Large intestine (tissue), 3 donors: ENCODE data around the gene ICAM1. TPM values are rescaled to one million over a fixed set of nuclear protein-coding genes. Genes with fewer than 3 reads are reported as not detected.
A peak's percentile ranks its signal among the peaks of the same experiment; 100 is the strongest.

Experiments
- DNase-seq, 2 donors: peaks; one replicate each; pipeline versions ENCODE4 v3.0.0 to v3.0.0-alpha.2; 2013
- H3K27ac ChIP-seq: one replicate; pipeline ENCODE4 v1.5.1; 2013; ENCODE audit warnings: low read length
- H3K27me3 ChIP-seq: 2 replicates; pipeline ENCODE4 v1.6.1; 2013; ENCODE audit warnings: low read length; ENCODE audit not compliant: control insufficient read depth, insufficient read depth
- H3K36me3 ChIP-seq: 2 replicates; pipeline ENCODE4 v1.6.1; 2013; ENCODE audit warnings: low read length; ENCODE audit not compliant: control insufficient read depth, insufficient read depth
- H3K4me1 ChIP-seq: one replicate; pipeline ENCODE4 v1.6.1; 2013; ENCODE audit warnings: low read length; ENCODE audit not compliant: control insufficient read depth, insufficient read depth
- H3K4me3 ChIP-seq: one replicate; pipeline ENCODE4 v1.5.1; 2013; ENCODE audit warnings: low read length
- H3K9me3 ChIP-seq: one replicate; pipeline ENCODE4 v1.6.1; 2013; ENCODE audit warnings: mild to moderate bottlenecking, low read depth, low read length, moderate library complexity; ENCODE audit not compliant: control insufficient read depth
- WGBS: methylation state at CpG from one replicate; pipeline ENCODE4 v1.1.5; 2013; ENCODE audit warnings: low lambda C conversion rate; ENCODE audit not compliant: insufficient coverage; 5-methylcytosine and 5-hydroxymethylcytosine counted together
- polyA plus RNA-seq: library from polyadenylated mRNA; unstranded; fragments of 120-200 nt; gene quantifications from one replicate; pipeline ENCODE4 v1.2.1, GENCODE V29; 2013

Gene ICAM1
- polyA plus RNA-seq, 1 donor, result 14.8 TPM

- WGBS, result no CpG with 5 or more reads among the region's 32 CpGs
These were observed 11.6 kb upstream of the ICAM1 start for GRCh38 chr19:10259162-10259905.

GRCh38 chr19:10260141-10260584 is 10.8 kb upstream of the ICAM1 start:
- H3K4me1 ChIP-seq, result no peaks in the 10 kb centered on the region
- H3K4me3 ChIP-seq, result no peak overlapping the region
- no CpG with 5 or more reads among the region's 8 CpGs for WGBS
- no peak overlapping the region for H3K27ac ChIP-seq
- no peak for DNase-seq
- no peaks in the 10 kb centered on the region for H3K9me3 ChIP-seq
- H3K36me3 ChIP-seq, result peaks cover 25% of the 10 kb centered on the region
- H3K27me3 ChIP-seq, result no peaks in the 10 kb centered on the region

More at GRCh38 chr19:10259162-10259905, 11.6 kb upstream of the ICAM1 start:
- Histone ChIP-seq H3K27ac (no peak overlapping the region), H3K27me3 (no peaks in the 10 kb centered on the region), H3K9me3 (no peaks in the 10 kb centered on the region), H3K4me3 (no peak overlapping the region), H3K4me1 (no peaks in the 10 kb centered on the region), H3K36me3 (peaks cover 32% of the 10 kb centered on the region)
- DNase-seq, result peak; percentile 69 to 81

- Histone ChIP-seq H3K9me3 (no peaks in the 10 kb centered on the region), H3K27me3 (no peaks in the 10 kb centered on the region), H3K27ac (no peak overlapping the region), H3K36me3 (peaks cover 11% of the 10 kb centered on the region), H3K4me1 (no peaks in the 10 kb centered on the region), H3K4me3 (no peak overlapping the region)
- no CpG with 5 or more reads among the region's 7 CpGs for WGBS
- no peak for DNase-seq
These were observed 8.1 kb upstream of the ICAM1 start for GRCh38 chr19:10262771-10263170.

- 0% methylated on average over 1 of the region's 7 CpGs for WGBS
- H3K36me3 ChIP-seq, result no peaks in the 10 kb centered on the region
- H3K27me3 ChIP-seq, result peaks cover 22% of the 10 kb centered on the region
These were observed 4.2 kb upstream of the ICAM1 start for GRCh38 chr19:10266706-10267105.

GRCh38 chr19:10268071-10268470 is 2.8 kb upstream of the ICAM1 start:
- H3K9me3 ChIP-seq, result peaks cover 6% of the 10 kb centered on the region
- DNase-seq, result no peak
- H3K4me1 ChIP-seq, result peaks cover 16% of the 10 kb centered on the region
- H3K4me3 ChIP-seq, result no peak overlapping the region
- H3K27ac ChIP-seq, result no peak overlapping the region
- no peaks in the 10 kb centered on the region for H3K36me3 ChIP-seq
- WGBS, result no CpG with 5 or more reads among the region's 6 CpGs
- peaks cover 29% of the 10 kb centered on the region for H3K27me3 ChIP-seq

More at GRCh38 chr19:10266706-10267105, 4.2 kb upstream of the ICAM1 start:
- Histone ChIP-seq H3K4me1 (peaks cover 16% of the 10 kb centered on the region), H3K9me3 (peaks cover 6% of the 10 kb centered on the region), H3K4me3 (no peak overlapping the region), H3K27ac (no peak overlapping the region)
- DNase-seq, result no peak

GRCh38 chr19:10269333-10270179 is 1.4 kb upstream of the ICAM1 start:
- no CpG with 5 or more reads among the region's 59 CpGs for WGBS
- Histone ChIP-seq H3K4me3 (peak overlapping the region; percentile 71), H3K36me3 (peaks cover under 1% of the 10 kb centered on the region), H3K27ac (peak overlapping the region; percentile 80), H3K9me3 (peaks cover 6% of the 10 kb centered on the region), H3K4me1 (peaks cover 16% of the 10 kb centered on the region), H3K27me3 (peaks cover 29% of the 10 kb centered on the region)
- DNase-seq, result peak; percentile 76 to 77

- H3K9me3 ChIP-seq, result peaks cover 6% of the 10 kb centered on the region
- H3K4me3 ChIP-seq, result peak overlapping the region; percentile 71
- WGBS, result no CpG with 5 or more reads among the region's 37 CpGs
- peaks cover 16% of the 10 kb centered on the region for H3K4me1 ChIP-seq
- peaks cover 29% of the 10 kb centered on the region for H3K27me3 ChIP-seq
- peak overlapping the region; percentile 80 for H3K27ac ChIP-seq
- DNase-seq, result peak in 1 of 2 donors; percentile 65
- H3K36me3 ChIP-seq, result peaks cover 6% of the 10 kb centered on the region
These were observed 722 bp upstream of the ICAM1 start for GRCh38 chr19:10270180-10270615.

- Histone ChIP-seq H3K9me3 (peaks cover 6% of the 10 kb centered on the region), H3K27me3 (peaks cover 29% of the 10 kb centered on the region), H3K36me3 (peaks cover 6% of the 10 kb centered on the region), H3K4me1 (peaks cover 16% of the 10 kb centered on the region), H3K27ac (peak overlapping the region; percentile 80), H3K4me3 (peak overlapping the region; percentile 71)
- peak in 1 of 2 donors; percentile 40 for DNase-seq
- WGBS, result no CpG with 5 or more reads among the region's 12 CpGs
These were observed 695 bp downstream of the ICAM1 start for GRCh38 chr19:10271543-10272086.

GRCh38 chr19:10274589-10274988 is 3.7 kb downstream of the ICAM1 start:
- Histone ChIP-seq H3K4me3 (no peak overlapping the region), H3K27ac (no peak overlapping the region), H3K36me3 (peaks cover 12% of the 10 kb centered on the region), H3K27me3 (peaks cover 30% of the 10 kb centered on the region), H3K4me1 (peaks cover 15% of the 10 kb centered on the region), H3K9me3 (peaks cover 6% of the 10 kb centered on the region)
- no CpG with 5 or more reads among the region's 10 CpGs for WGBS
- peak in 1 of 2 donors; percentile 1 for DNase-seq
